KMS-11 (cell line): ENCODE measurements around the gene CAPN9.

Source experiments
- H2AFZ ChIP-seq: fragments of 200-600 bp; sonication (generic); 2 replicates; pipeline ENCODE4 v1.6.1; 2016; ENCODE audit warnings: antibody characterized with exemption, mixed run types, low read depth
- H3K27ac ChIP-seq: fragments of 200-600 bp; sonication (generic); 2 replicates; pipeline ENCODE4 v1.6.1; 2016; ENCODE audit warnings: mild to moderate bottlenecking, mixed run types
- H3K27me3 ChIP-seq: fragments of 200-600 bp; sonication (generic); 2 replicates; pipeline ENCODE4 v1.6.1; 2017; ENCODE audit warnings: mild to moderate bottlenecking, low read depth, mixed run types, moderate library complexity; ENCODE audit not compliant: insufficient read depth
- H3K36me3 ChIP-seq: fragments of 200-600 bp; sonication (generic); 2 replicates; pipeline ENCODE4 v1.6.1; 2017; ENCODE audit warnings: mild to moderate bottlenecking, mixed run types; ENCODE audit not compliant: insufficient read depth
- H3K4me1 ChIP-seq: fragments of 200-600 bp; sonication (generic); 2 replicates; pipeline ENCODE4 v1.6.1; 2016; ENCODE audit warnings: mild to moderate bottlenecking, low read depth, mixed run types; ENCODE audit not compliant: poor library complexity, severe bottlenecking
- H3K4me2 ChIP-seq: fragments of 200-600 bp; sonication (generic); 2 replicates; pipeline ENCODE4 v1.7.0; 2016; ENCODE audit warnings: mild to moderate bottlenecking, mixed run types
- H3K4me3 ChIP-seq: fragments of 200-600 bp; sonication (generic); IDR thresholded peaks from 2 replicates; pipeline ENCODE4 v1.6.1; 2017; ENCODE audit warnings: low read depth, low read length, mixed read lengths; ENCODE audit not compliant: insufficient read depth
- H3K79me2 ChIP-seq: fragments of 200-600 bp; sonication (generic); 2 replicates; pipeline ENCODE4 v1.6.1; 2016; ENCODE audit warnings: low read depth, mixed run types; ENCODE audit not compliant: insufficient read depth
- H3K9ac ChIP-seq: fragments of 200-600 bp; sonication (generic); 2 replicates; pipeline ENCODE4 v1.6.1; 2016; ENCODE audit warnings: mild to moderate bottlenecking, mixed run types
- H4K20me1 ChIP-seq: fragments of 200-600 bp; sonication (generic); 2 replicates; pipeline ENCODE4 v1.6.1; 2016; ENCODE audit warnings: mild to moderate bottlenecking, mixed run types; ENCODE audit not compliant: insufficient read depth
- CTCF ChIP-seq: fragments of 200-600 bp; sonication (generic); conservative IDR thresholded peaks from 2 replicates; pipeline ENCODE4 v1.6.1; 2017; ENCODE audit warnings: low read depth, mild to moderate bottlenecking, antibody characterized with exemption, low read length, moderate library complexity, mixed read lengths

Gene CAPN9

GRCh38 chr1:230758709-230759368 is 11.7 kb downstream of the CAPN9 start:
- H3K36me3 ChIP-seq, result no peaks in the 10 kb centered on the region
- H3K27ac ChIP-seq, result no peak overlapping the region
- no peak overlapping the region for H2AFZ ChIP-seq
- peaks cover 3% of the 10 kb centered on the region for H3K4me1 ChIP-seq
- H3K79me2 ChIP-seq, result no peaks in the 10 kb centered on the region
- no peak for TF ChIP-seq CTCF
- no peak overlapping the region for H3K4me3 ChIP-seq
- H4K20me1 ChIP-seq, result no peaks in the 10 kb centered on the region
- no peaks in the 10 kb centered on the region for H3K27me3 ChIP-seq
- no peak overlapping the region for H3K4me2 ChIP-seq
- no peak overlapping the region for H3K9ac ChIP-seq

GRCh38 chr1:230759369-230760065 is 12.3 kb downstream of the CAPN9 start:
- H3K79me2 ChIP-seq, result no peaks in the 10 kb centered on the region
- TF ChIP-seq CTCF, result no peak
- H3K9ac ChIP-seq, result no peak overlapping the region

GRCh38 chr1:230760360-230760827 is 13.2 kb downstream of the CAPN9 start:
- Histone ChIP-seq H3K27me3 (no peaks in the 10 kb centered on the region), H3K27ac (no peak overlapping the region)
- TF ChIP-seq CTCF, result no peak

More at GRCh38 chr1:230759369-230760065, 12.3 kb downstream of the CAPN9 start:
- Histone ChIP-seq H3K27me3 (no peaks in the 10 kb centered on the region), H3K27ac (no peak overlapping the region), H4K20me1 (no peaks in the 10 kb centered on the region), H3K4me3 (no peak overlapping the region), H3K4me1 (no peaks in the 10 kb centered on the region), H3K36me3 (no peaks in the 10 kb centered on the region), H2AFZ (no peak overlapping the region), H3K4me2 (no peak overlapping the region)

GRCh38 chr1:230761443-230762167 is 14.4 kb downstream of the CAPN9 start:
- Histone ChIP-seq H2AFZ (no peak overlapping the region), H3K27ac (no peak overlapping the region), H3K27me3 (no peaks in the 10 kb centered on the region), H4K20me1 (no peaks in the 10 kb centered on the region), H3K4me2 (no peak overlapping the region), H3K4me1 (no peaks in the 10 kb centered on the region), H3K9ac (no peak overlapping the region), H3K4me3 (no peak overlapping the region), H3K36me3 (no peaks in the 10 kb centered on the region), H3K79me2 (no peaks in the 10 kb centered on the region)
- TF ChIP-seq CTCF, result no peak

More at GRCh38 chr1:230760360-230760827, 13.2 kb downstream of the CAPN9 start:
- H3K4me2 ChIP-seq, result no peak overlapping the region
- no peak overlapping the region for H2AFZ ChIP-seq
- no peak overlapping the region for H3K9ac ChIP-seq
- H3K36me3 ChIP-seq, result no peaks in the 10 kb centered on the region
- no peaks in the 10 kb centered on the region for H3K4me1 ChIP-seq
- H3K4me3 ChIP-seq, result no peak overlapping the region
- H3K79me2 ChIP-seq, result no peaks in the 10 kb centered on the region
- H4K20me1 ChIP-seq, result no peaks in the 10 kb centered on the region
